Measurements from ENCODE around the gene FSTL4.
"Not testable (repeated sequence)": the region's sequence is repeated elsewhere in the genome, so short reads cannot be mapped to it uniquely, and the experiment has no call there.

Gene FSTL4

GRCh38 chr5:133402775-133403174 lies 209.6 kb downstream of the FSTL4 start:
- Mint-ChIP-seq H3K36me3 (no peaks in the 10 kb centered on the region), H3K4me1 (peaks cover 22% of the 10 kb centered on the region), H3K27me3 (no peaks in the 10 kb centered on the region), H3K27ac (no peak overlapping the region), H3K4me3 (no peak overlapping the region), H3K9me3 (no peaks in the 10 kb centered on the region)
- no peak for ATAC-seq

GRCh38 chr5:133401731-133402347 lies 210.5 kb downstream of the FSTL4 start:
- H3K27ac Mint-ChIP-seq: no peak overlapping the region
- ATAC-seq: no peak
- H3K27me3 Mint-ChIP-seq: no peaks in the 10 kb centered on the region
- no peaks in the 10 kb centered on the region for H3K9me3 Mint-ChIP-seq
- peaks cover 31% of the 10 kb centered on the region for H3K4me1 Mint-ChIP-seq
- H3K36me3 Mint-ChIP-seq: no peaks in the 10 kb centered on the region
- H3K4me3 Mint-ChIP-seq: no peak overlapping the region

- no peaks in the 10 kb centered on the region for H3K9me3 Mint-ChIP-seq
- no peak for ATAC-seq
- H3K27me3 Mint-ChIP-seq: no peaks in the 10 kb centered on the region
- H3K4me1 Mint-ChIP-seq: peaks cover 38% of the 10 kb centered on the region
- H3K4me3 Mint-ChIP-seq: no peak overlapping the region
- H3K27ac Mint-ChIP-seq: no peak overlapping the region
- no peaks in the 10 kb centered on the region for H3K36me3 Mint-ChIP-seq
These were observed 211.4 kb downstream of the FSTL4 start for GRCh38 chr5:133400831-133401351.

- Mint-ChIP-seq H3K9me3 (peaks cover 3% of the 10 kb centered on the region), H3K4me1 (peaks cover 43% of the 10 kb centered on the region), H3K4me3 (no peak overlapping the region), H3K36me3 (peaks cover 5% of the 10 kb centered on the region), H3K27me3 (no peaks in the 10 kb centered on the region), H3K27ac (no peak overlapping the region)
- ATAC-seq: no peak
These were observed 212.2 kb downstream of the FSTL4 start for GRCh38 chr5:133400120-133400519.

- Mint-ChIP-seq H3K27me3 (no peaks in the 10 kb centered on the region), H3K4me1 (peaks cover 43% of the 10 kb centered on the region), H3K9me3 (peaks cover 3% of the 10 kb centered on the region), H3K27ac (no peak overlapping the region), H3K36me3 (peaks cover 5% of the 10 kb centered on the region), H3K4me3 (no peak overlapping the region)
- no peak for ATAC-seq
These were observed 213.0 kb downstream of the FSTL4 start for GRCh38 chr5:133399247-133399891.

GRCh38 chr5:133398646-133399101 lies 213.7 kb downstream of the FSTL4 start:
- H3K27me3 Mint-ChIP-seq: no peaks in the 10 kb centered on the region
- H3K4me3 Mint-ChIP-seq: no peak overlapping the region
- peaks cover 3% of the 10 kb centered on the region for H3K9me3 Mint-ChIP-seq
- peaks cover 43% of the 10 kb centered on the region for H3K4me1 Mint-ChIP-seq
- peak; percentile 90 for ATAC-seq
- H3K27ac Mint-ChIP-seq: peak overlapping the region; percentile 72
- H3K36me3 Mint-ChIP-seq: peaks cover 5% of the 10 kb centered on the region

- Mint-ChIP-seq H3K27me3 (no peaks in the 10 kb centered on the region), H3K4me3 (no peak overlapping the region), H3K4me1 (peaks cover 43% of the 10 kb centered on the region), H3K9me3 (peaks cover 3% of the 10 kb centered on the region), H3K27ac (peak overlapping the region; percentile 72), H3K36me3 (peaks cover 5% of the 10 kb centered on the region)
- no peak for ATAC-seq
These were observed 214.2 kb downstream of the FSTL4 start for GRCh38 chr5:133397990-133398645.

GRCh38 chr5:133397348-133397747 lies 215.0 kb downstream of the FSTL4 start:
- no peak for ATAC-seq
- H3K36me3 Mint-ChIP-seq: peaks cover 5% of the 10 kb centered on the region
- H3K27ac Mint-ChIP-seq: no peak overlapping the region
- no peaks in the 10 kb centered on the region for H3K27me3 Mint-ChIP-seq
- H3K4me3 Mint-ChIP-seq: no peak overlapping the region
- peaks cover 3% of the 10 kb centered on the region for H3K9me3 Mint-ChIP-seq
- peaks cover 43% of the 10 kb centered on the region for H3K4me1 Mint-ChIP-seq

GRCh38 chr5:133396814-133397213 lies 215.5 kb downstream of the FSTL4 start:
- Mint-ChIP-seq H3K27me3 (no peaks in the 10 kb centered on the region), H3K9me3 (peaks cover 3% of the 10 kb centered on the region), H3K27ac (peak overlapping the region; percentile 31), H3K4me3 (no peak overlapping the region), H3K4me1 (peaks cover 43% of the 10 kb centered on the region), H3K36me3 (peaks cover 5% of the 10 kb centered on the region)
- ATAC-seq: peak; percentile 4

- Mint-ChIP-seq H3K4me1 (peaks cover 43% of the 10 kb centered on the region), H3K27me3 (no peaks in the 10 kb centered on the region), H3K36me3 (peaks cover 5% of the 10 kb centered on the region), H3K27ac (peak overlapping the region; percentile 31), H3K4me3 (peak overlapping the region; percentile 8), H3K9me3 (peaks cover 3% of the 10 kb centered on the region)
- no peak for ATAC-seq
These were observed 216.1 kb downstream of the FSTL4 start for GRCh38 chr5:133396187-133396741.

GRCh38 chr5:133395207-133395606 lies 217.1 kb downstream of the FSTL4 start:
- not testable (repeated sequence) for H3K27me3 Mint-ChIP-seq, H3K9me3 Mint-ChIP-seq, ATAC-seq, H3K36me3 Mint-ChIP-seq, H3K4me3 Mint-ChIP-seq
- H3K4me1 Mint-ChIP-seq: peaks cover 43% of the 10 kb centered on the region
- peak overlapping the region; percentile 7 for H3K27ac Mint-ChIP-seq

GRCh38 chr5:133394477-133394817 lies 217.9 kb downstream of the FSTL4 start:
- H3K27ac Mint-ChIP-seq: not testable (repeated sequence)

GRCh38 chr5:133393776-133394476 lies 218.4 kb downstream of the FSTL4 start:
- Mint-ChIP-seq H3K36me3 (peaks cover 5% of the 10 kb centered on the region), H3K9me3 (peaks cover 3% of the 10 kb centered on the region), H3K27me3 (peaks cover 6% of the 10 kb centered on the region), H3K4me1 (peaks cover 33% of the 10 kb centered on the region), H3K4me3 (no peak overlapping the region), H3K27ac (no peak overlapping the region)
- no peak for ATAC-seq

More at GRCh38 chr5:133394477-133394817, 217.9 kb downstream of the FSTL4 start:
- not testable (repeated sequence) for H3K4me3 Mint-ChIP-seq, H3K9me3 Mint-ChIP-seq, ATAC-seq, H3K27me3 Mint-ChIP-seq, H3K36me3 Mint-ChIP-seq
- H3K4me1 Mint-ChIP-seq: peaks cover 38% of the 10 kb centered on the region

GRCh38 chr5:133392448-133392847 lies 219.9 kb downstream of the FSTL4 start:
- Mint-ChIP-seq H3K27me3 (peaks cover 12% of the 10 kb centered on the region), H3K27ac (no peak overlapping the region), H3K4me3 (no peak overlapping the region), H3K4me1 (peaks cover 18% of the 10 kb centered on the region), H3K9me3 (peaks cover 3% of the 10 kb centered on the region), H3K36me3 (peaks cover 5% of the 10 kb centered on the region)
- no peak for ATAC-seq

Data from stimulated activated memory B cell treated with anti-CD40 and anti-IgM and Interleukin-4, amounts not matched to agents 10 μg/mL and 1 μg/mL and 100 μg/mL, for 72 hours (primary cell).